ENCODE results near the gene VSIG8.
A peak's percentile ranks its signal among the peaks of the same experiment; 100 is the strongest.
"Not testable (repeated sequence)": the region's sequence is repeated elsewhere in the genome, so short reads cannot be mapped to it uniquely, and the experiment has no call there.

The VSIG8 gene

DNA sequence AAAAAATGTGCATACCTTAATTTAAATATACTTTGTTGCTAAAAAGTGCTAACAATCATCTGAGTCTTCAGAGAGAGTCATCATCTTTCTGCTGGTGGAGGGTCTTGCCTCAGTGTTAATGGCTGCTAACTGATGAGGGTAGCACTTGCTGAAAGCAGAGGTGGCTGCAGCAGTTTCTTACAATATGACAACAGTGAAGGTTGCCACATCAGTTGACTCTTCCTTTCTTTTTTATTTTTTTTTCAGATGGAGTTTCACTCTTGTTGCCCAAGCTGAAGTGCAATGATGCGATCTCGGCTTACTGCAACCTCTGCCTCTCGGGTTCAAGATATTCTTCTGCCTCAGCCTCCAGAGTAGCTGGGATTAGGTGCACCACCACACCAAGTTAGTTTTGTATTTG lies 40.1 kb upstream of the VSIG8 start:
- peaks cover 23% of the 10 kb centered on the region for H3K9me3 Mint-ChIP-seq
- H3K27ac Mint-ChIP-seq, result no peak overlapping the region
- peaks cover 18% of the 10 kb centered on the region for H3K4me1 Mint-ChIP-seq
- TF ChIP-seq, protein P1, sequence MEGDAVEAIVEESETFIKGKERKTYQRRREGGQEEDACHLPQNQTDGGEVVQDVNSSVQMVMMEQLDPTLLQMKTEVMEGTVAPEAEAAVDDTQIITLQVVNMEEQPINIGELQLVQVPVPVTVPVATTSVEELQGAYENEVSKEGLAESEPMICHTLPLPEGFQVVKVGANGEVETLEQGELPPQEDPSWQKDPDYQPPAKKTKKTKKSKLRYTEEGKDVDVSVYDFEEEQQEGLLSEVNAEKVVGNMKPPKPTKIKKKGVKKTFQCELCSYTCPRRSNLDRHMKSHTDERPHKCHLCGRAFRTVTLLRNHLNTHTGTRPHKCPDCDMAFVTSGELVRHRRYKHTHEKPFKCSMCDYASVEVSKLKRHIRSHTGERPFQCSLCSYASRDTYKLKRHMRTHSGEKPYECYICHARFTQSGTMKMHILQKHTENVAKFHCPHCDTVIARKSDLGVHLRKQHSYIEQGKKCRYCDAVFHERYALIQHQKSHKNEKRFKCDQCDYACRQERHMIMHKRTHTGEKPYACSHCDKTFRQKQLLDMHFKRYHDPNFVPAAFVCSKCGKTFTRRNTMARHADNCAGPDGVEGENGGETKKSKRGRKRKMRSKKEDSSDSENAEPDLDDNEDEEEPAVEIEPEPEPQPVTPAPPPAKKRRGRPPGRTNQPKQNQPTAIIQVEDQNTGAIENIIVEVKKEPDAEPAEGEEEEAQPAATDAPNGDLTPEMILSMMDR (IDR thresholded peaks at IDR 0.05), result no peak
- no peak for DNase-seq
- peaks cover 6% of the 10 kb centered on the region for H3K36me3 Mint-ChIP-seq (ENCODE audit: low read depth)
- peaks cover 31% of the 10 kb centered on the region for H3K27me3 Mint-ChIP-seq (ENCODE audit: low read depth, poor library complexity)
- no peak overlapping the region for H3K4me3 Mint-ChIP-seq

DNA sequence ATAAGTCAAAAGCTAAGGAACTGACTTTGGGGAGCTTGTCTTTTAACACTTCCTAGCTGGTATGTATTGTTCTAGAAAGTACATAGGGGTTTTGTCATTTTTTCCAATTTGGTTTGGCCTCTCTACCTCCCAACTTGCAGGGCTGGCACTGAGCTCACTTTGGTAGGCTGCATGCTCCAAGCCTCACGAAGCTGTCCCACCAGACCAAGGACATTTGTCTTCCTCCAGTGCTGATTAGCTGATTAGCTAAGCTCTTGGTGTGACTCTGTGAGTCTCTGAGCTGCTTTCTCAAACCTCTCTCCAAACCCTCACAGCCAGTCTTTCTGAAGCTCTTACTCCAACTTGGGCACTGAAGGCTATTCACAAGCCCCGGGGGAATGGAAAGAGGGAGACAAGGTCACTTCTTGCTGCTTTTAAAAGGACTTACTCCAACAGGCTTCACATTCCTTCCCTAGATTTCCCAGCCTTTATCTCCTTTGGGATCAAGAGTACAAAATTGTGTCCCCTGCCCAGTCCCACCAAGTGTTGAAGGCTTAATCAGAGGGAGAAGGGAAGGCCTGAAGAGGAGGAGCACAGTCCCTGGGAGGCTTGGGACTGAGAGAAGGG lies 38.4 kb upstream of the VSIG8 start:
- H3K4me3 Mint-ChIP-seq, result no peak overlapping the region
- H3K36me3 Mint-ChIP-seq (ENCODE audit: low read depth), result peaks cover 6% of the 10 kb centered on the region
- peaks cover 23% of the 10 kb centered on the region for H3K9me3 Mint-ChIP-seq
- TF ChIP-seq, protein P1 (IDR thresholded peaks at IDR 0.05), result no peak
- H3K27me3 Mint-ChIP-seq (ENCODE audit: low read depth, poor library complexity), result peaks cover 27% of the 10 kb centered on the region
- peaks cover 25% of the 10 kb centered on the region for H3K4me1 Mint-ChIP-seq
- H3K27ac Mint-ChIP-seq, result no peak overlapping the region
- no peak for DNase-seq

DNA sequence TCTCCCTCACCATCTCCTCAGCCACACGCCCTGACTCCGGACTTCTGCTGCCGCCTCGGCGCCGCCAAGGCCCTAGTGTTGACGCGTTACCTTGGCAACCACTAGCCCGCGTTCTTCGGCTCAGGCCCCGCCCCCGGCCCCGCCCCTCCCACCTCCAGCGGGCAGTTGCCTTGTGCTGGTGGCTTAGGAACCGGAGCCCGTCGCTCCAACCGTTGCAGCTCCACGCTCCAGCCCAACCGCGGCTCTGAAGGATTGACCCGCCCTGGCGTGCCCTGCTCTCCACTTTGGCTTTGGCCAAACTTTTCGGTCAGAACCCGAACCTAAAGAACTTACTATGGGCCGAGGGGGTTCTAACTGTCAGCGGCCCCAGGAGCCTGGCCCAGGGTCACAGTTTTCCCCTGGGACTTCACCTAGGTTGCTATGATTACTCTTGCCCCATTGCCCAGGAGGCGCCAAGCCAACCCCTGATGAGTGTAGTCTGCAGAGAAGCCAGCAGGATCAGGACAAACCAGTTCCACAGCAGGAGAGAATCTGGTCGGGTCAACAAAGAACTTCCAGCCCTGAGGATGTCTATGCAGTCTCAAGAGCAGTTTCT lies 37.7 kb upstream of the VSIG8 start, which contains the start of gene CFAP45:
Gene CFAP45 (minus strand): TSS at position 80 of the 595 bp plus-strand sequence. CDS start 67 bp downstream, at position 13.
- TF ChIP-seq, protein P1 (IDR thresholded peaks at IDR 0.05), result no peak
- Mint-ChIP-seq H3K36me3 (ENCODE audit: low read depth) (peaks cover 6% of the 10 kb centered on the region), H3K27me3 (ENCODE audit: low read depth, poor library complexity) (peaks cover 27% of the 10 kb centered on the region), H3K4me1 (peaks cover 25% of the 10 kb centered on the region), H3K9me3 (peaks cover 21% of the 10 kb centered on the region), H3K27ac (peak within 1 kb of the TSS; percentile 98), H3K4me3 (peak within 1 kb of the TSS; percentile 58)
- DNase-seq, result peak; percentile 91

DNA sequence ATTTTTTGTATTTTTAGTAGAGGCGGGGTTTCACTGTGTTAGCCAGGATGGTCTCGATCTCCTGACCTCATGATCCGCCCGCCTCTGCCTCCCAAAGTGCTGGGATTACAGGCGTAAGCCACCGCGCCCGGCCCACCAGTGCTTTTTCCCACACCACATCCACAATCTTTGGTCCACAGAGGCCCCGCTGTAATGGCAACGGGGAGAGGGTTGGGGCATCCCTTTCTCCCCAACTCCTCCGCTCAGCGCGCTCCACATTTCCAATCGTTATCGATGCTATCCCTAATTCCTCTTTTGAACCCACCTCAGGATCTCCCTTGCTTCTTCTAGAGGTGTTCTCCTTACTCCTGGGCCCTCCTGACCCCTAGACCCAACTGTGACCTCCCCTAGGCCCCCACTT lies 37.2 kb upstream of the VSIG8 start:
- H3K4me3 Mint-ChIP-seq, result peak overlapping the region; percentile 58
- H3K36me3 Mint-ChIP-seq (ENCODE audit: low read depth); DNase-seq: not testable (repeated sequence)
- peaks cover 16% of the 10 kb centered on the region for H3K9me3 Mint-ChIP-seq
- peaks cover 25% of the 10 kb centered on the region for H3K4me1 Mint-ChIP-seq
- H3K27ac Mint-ChIP-seq, result peak overlapping the region; percentile 98
- H3K27me3 Mint-ChIP-seq (ENCODE audit: low read depth, poor library complexity), result peaks cover 26% of the 10 kb centered on the region

DNA sequence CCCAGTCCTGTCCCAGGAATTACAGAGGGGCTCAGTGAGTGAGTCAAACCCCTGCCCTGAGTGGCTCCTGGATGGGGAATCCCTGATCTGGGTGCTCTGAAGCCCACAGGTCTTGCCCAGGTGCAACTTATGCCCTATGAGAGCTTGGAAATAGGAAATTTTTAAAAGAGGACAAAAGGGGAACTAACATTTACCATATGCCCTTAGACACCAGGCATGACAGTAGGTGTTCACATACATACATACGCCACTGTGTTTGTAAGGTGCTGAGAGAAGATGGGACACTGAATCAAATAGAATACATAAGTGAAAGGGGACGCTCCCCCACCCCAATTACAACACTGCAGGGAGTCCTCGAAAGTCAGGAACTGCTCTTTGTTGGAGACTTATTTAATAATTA lies 36.1 kb upstream of the VSIG8 start:
- no peak for DNase-seq
- Mint-ChIP-seq H3K9me3 (peaks cover 5% of the 10 kb centered on the region), H3K36me3 (ENCODE audit: low read depth) (peaks cover 2% of the 10 kb centered on the region), H3K27me3 (ENCODE audit: low read depth, poor library complexity) (peaks cover 28% of the 10 kb centered on the region), H3K4me3 (no peak overlapping the region), H3K27ac (no peak overlapping the region), H3K4me1 (peaks cover 25% of the 10 kb centered on the region)
- TF ChIP-seq, protein P1 (IDR thresholded peaks at IDR 0.05), result no peak

DNA sequence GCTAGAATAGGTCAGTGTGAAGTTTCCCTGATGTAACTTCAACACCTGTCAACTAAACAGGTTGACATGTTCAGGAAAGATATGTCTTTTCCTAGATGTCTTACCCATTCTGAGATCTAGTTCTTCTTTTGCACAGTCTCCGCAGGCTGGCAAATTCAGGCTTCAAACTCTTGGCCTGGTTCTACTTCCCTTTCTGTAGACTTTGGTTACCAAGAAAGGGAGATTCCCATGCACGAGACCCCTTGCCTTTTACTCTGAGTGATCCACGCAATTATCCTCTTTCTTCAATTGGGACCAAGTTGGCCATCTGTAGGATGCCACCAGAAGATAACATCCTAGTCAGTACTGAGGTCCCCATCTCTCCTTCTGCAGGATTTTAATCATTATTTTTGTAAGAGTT lies 35.5 kb upstream of the VSIG8 start:
- H3K9me3 Mint-ChIP-seq, result no peaks in the 10 kb centered on the region
- H3K36me3 Mint-ChIP-seq (ENCODE audit: low read depth), result no peaks in the 10 kb centered on the region
- peaks cover 25% of the 10 kb centered on the region for H3K4me1 Mint-ChIP-seq
- H3K4me3 Mint-ChIP-seq, result no peak overlapping the region
- DNase-seq, result no peak
- peaks cover 31% of the 10 kb centered on the region for H3K27me3 Mint-ChIP-seq (ENCODE audit: low read depth, poor library complexity)
- no peak overlapping the region for H3K27ac Mint-ChIP-seq
- TF ChIP-seq, protein P1 (IDR thresholded peaks at IDR 0.05), result no peak
